SK-N-SH (cell line): ENCODE data around the gene OTOP2. TPM values are rescaled to one million over a fixed set of nuclear protein-coding genes. Genes with fewer than 3 reads are reported as not detected.

Experiments
- CTCF ChIA-PET: fragments of 300-600, 350-600 bp; formaldehyde crosslinking; extraction: SDS; loops from one replicate; lab custom pipeline; 2021; lab: Yijun Ruan, JAX
- POLR2A ChIA-PET: fragments of 350-600 bp; sonication (Branson Sonifier 250); formaldehyde crosslinking; extraction: SDS; loops from one replicate; lab custom pipeline; 2020; ENCODE audit warnings: antibody characterized with exemption, inconsistent platforms; lab: Yijun Ruan, JAX
- DNase-seq: peaks from one replicate; pipeline ENCODE4 v3.0.0; 2012
- H2AFZ ChIP-seq: fragments of 200-600 bp; sonication (generic); 2 replicates; pipeline ENCODE4 v1.8.1; 2016; ENCODE audit warnings: antibody characterized with exemption, mild to moderate bottlenecking, low read depth
- H3F3A ChIP-seq: fragments of 200-600 bp; sonication (generic); replicated peaks from 2 replicates; pipeline ENCODE3; 2016; ENCODE audit warnings: antibody characterized with exemption, mild to moderate bottlenecking; ENCODE audit not compliant: insufficient read depth
- H3K27ac ChIP-seq, 2 experiments: fragments of 200-500 bp in 1 of 2; fragments of 200-600 bp in 1 of 2; sonication (Bioruptor generic) in 1 of 2; sonication (generic), shearing (Covaris generic) in 1 of 2; 2 replicates each; pipeline versions ENCODE4 v1.5.1 to v1.6.1; 2014 to 2016; ENCODE audit warnings: low read depth in 2 of 2, inconsistent platforms in 1 of 2, low read length in 1 of 2, mild to moderate bottlenecking in 1 of 2, mixed read lengths in 1 of 2
- H3K27me3 ChIP-seq: fragments of 200-600 bp; sonication (generic), shearing (Covaris generic); 2 replicates; pipeline ENCODE4 v1.6.1; 2016; ENCODE audit warnings: mixed run types; ENCODE audit not compliant: insufficient read depth
- H3K36me3 ChIP-seq, 2 experiments: fragments of 200-500 bp in 1 of 2; fragments of 200-600 bp in 1 of 2; sonication (Bioruptor generic) in 1 of 2; sonication (generic) in 1 of 2; replicated peaks in 1 of 2; 2 replicates each; pipeline versions ENCODE3 to v1.5.1; 2014 to 2016; ENCODE audit warnings: low read length in 1 of 2, mild to moderate bottlenecking in 1 of 2; ENCODE audit not compliant: insufficient read depth in 2 of 2, control insufficient read depth in 1 of 2
- H3K4me1 ChIP-seq, 2 experiments: fragments of 200-500 bp in 1 of 2; fragments of 200-600 bp in 1 of 2; sonication (Bioruptor generic) in 1 of 2; sonication (generic), shearing (Covaris generic) in 1 of 2; 2 replicates each; pipeline versions ENCODE4 v1.5.1 to v1.6.1; 2014 to 2016; ENCODE audit warnings: low read depth in 1 of 2, low read length in 1 of 2, mixed run types in 1 of 2; ENCODE audit not compliant: insufficient read depth in 2 of 2, control insufficient read depth in 1 of 2
- H3K4me2 ChIP-seq: fragments of 200-600 bp; sonication (generic), shearing (Covaris generic); 2 replicates; pipeline ENCODE4 v1.6.1; 2017; ENCODE audit warnings: mixed run types
- H3K4me3 ChIP-seq, 2 experiments: fragments of 200-500 bp in 1 of 2; fragments of 200-600 bp in 1 of 2; sonication (Bioruptor generic) in 1 of 2; sonication (generic), shearing (Covaris generic) in 1 of 2; 2 replicates each; pipeline versions ENCODE4 v1.5.1 to v1.8.1; 2014 to 2016; ENCODE audit warnings: low read depth in 2 of 2, inconsistent platforms in 1 of 2, low read length in 1 of 2, mild to moderate bottlenecking in 1 of 2, mixed read lengths in 1 of 2, moderate library complexity in 1 of 2
- H3K79me2 ChIP-seq: fragments of 200-600 bp; sonication (generic); 2 replicates; pipeline ENCODE4 v1.8.1; 2017; ENCODE audit warnings: mild to moderate bottlenecking; ENCODE audit not compliant: insufficient read depth
- H3K9ac ChIP-seq: fragments of 200-600 bp; sonication (generic); 2 replicates; pipeline ENCODE4 v1.6.1; 2017; ENCODE audit warnings: mixed run types
- H3K9me2 ChIP-seq: fragments of 200-600 bp; sonication (generic); 2 replicates; pipeline ENCODE4 v1.6.1; 2017; ENCODE audit warnings: mixed run types
- H3K9me3 ChIP-seq: fragments of 200-600 bp; sonication (generic); 2 replicates; pipeline ENCODE4 v1.6.1; 2017; ENCODE audit warnings: mixed run types, mild to moderate bottlenecking, moderate library complexity
- H4K20me1 ChIP-seq: fragments of 200-600 bp; sonication (generic); 2 replicates; pipeline ENCODE4 v1.6.1; 2017; ENCODE audit warnings: mild to moderate bottlenecking, mixed run types; ENCODE audit not compliant: insufficient read depth
- ELF1 ChIP-seq: IDR thresholded peaks from 2 replicates; pipeline ENCODE4 v1.4.0; 2012
- GATA2 ChIP-seq: sonication (generic); formaldehyde crosslinking; IDR thresholded peaks from 2 replicates; pipeline ENCODE4 v1.5.0; 2020; ENCODE audit warnings: mild to moderate bottlenecking, missing genetic modification reagents
- JUND ChIP-seq: IDR thresholded peaks from 2 replicates; pipeline ENCODE4 v1.4.0; 2012
- MEF2A ChIP-seq: IDR thresholded peaks from 2 replicates; pipeline ENCODE4 v1.4.0; 2012; ENCODE audit warnings: low read depth, borderline replicate concordance
- MXI1 ChIP-seq: IDR thresholded peaks from 2 replicates; pipeline ENCODE4 v1.6.1; 2012; ENCODE audit warnings: mild to moderate bottlenecking, low read depth, low read length, improper control_type of control experiment
- NFIC ChIP-seq: IDR thresholded peaks from 2 replicates; pipeline ENCODE4 v1.4.0; 2012; ENCODE audit warnings: borderline replicate concordance
- NRF1 ChIP-seq: IDR thresholded peaks from 2 replicates; pipeline ENCODE4 v1.6.1; 2012; ENCODE audit warnings: low read depth, mild to moderate bottlenecking, low read length
- RAD21 ChIP-seq: IDR thresholded peaks from 2 replicates; pipeline ENCODE4 v1.6.1; 2012; ENCODE audit warnings: mild to moderate bottlenecking, low read length
- RCOR1 ChIP-seq: fragments of 150-350 bp; IDR thresholded peaks from 2 replicates; pipeline ENCODE4 v1.6.1; 2017; ENCODE audit warnings: antibody characterized with exemption, low read length
- TCF12 ChIP-seq: IDR thresholded peaks from 2 replicates; pipeline ENCODE4 v1.4.0; 2012
- TEAD4 ChIP-seq: IDR thresholded peaks from 2 replicates; pipeline ENCODE4 v1.4.0; 2012; ENCODE audit warnings: mild to moderate bottlenecking, borderline replicate concordance; ENCODE audit not compliant: insufficient read depth
- YY1 ChIP-seq: IDR thresholded peaks from 2 replicates; pipeline ENCODE4 v1.4.0; 2012; ENCODE audit warnings: low read depth, mild to moderate bottlenecking
- WGBS: methylation state at CpG from one replicate; pipeline ENCODE4 v1.1.6; 2017; ENCODE audit warnings: low lambda C conversion rate; 5-methylcytosine and 5-hydroxymethylcytosine counted together
- polyA plus RNA-seq, 3 experiments: library from polyadenylated mRNA; depleted of rRNA; stranded (reverse); fragments of >200 nt; gene quantifications; 2 replicates each; pipeline ENCODE4 v1.2.3, GENCODE V29; 2012
- TF ChIP-seq, protein P1 (sequence below): IDR thresholded peaks from 2 replicates; pipeline ENCODE4 v1.6.1; 2012; ENCODE audit warnings: mild to moderate bottlenecking, low read depth, low read length, moderate library complexity
- TF ChIP-seq, protein P2 (sequence below): IDR thresholded peaks from 2 replicates; pipeline ENCODE4 v1.4.0; 2012; ENCODE audit warnings: low read depth, borderline replicate concordance
- TF ChIP-seq, protein P3 (sequence below): fragments of 150-350 bp; IDR thresholded peaks from 2 replicates; pipeline ENCODE4 v1.6.1; 2017; ENCODE audit warnings: antibody characterized with exemption, low read length, low read depth, borderline replicate concordance
- TF ChIP-seq, protein P4 (sequence below): IDR thresholded peaks from 2 replicates; pipeline ENCODE4 v1.4.0; 2012; ENCODE audit warnings: low read depth, borderline replicate concordance
- TF ChIP-seq, protein P5 (sequence below): fragments of 150-350 bp; IDR thresholded peaks from 2 replicates; pipeline ENCODE4 v1.6.1; 2016; ENCODE audit warnings: mild to moderate bottlenecking, low read depth, low read length

The OTOP2 gene
- polyA plus RNA-seq, 1 of the 3 experiments (the other 2 are of a cell fraction) = not detected

DNA sequence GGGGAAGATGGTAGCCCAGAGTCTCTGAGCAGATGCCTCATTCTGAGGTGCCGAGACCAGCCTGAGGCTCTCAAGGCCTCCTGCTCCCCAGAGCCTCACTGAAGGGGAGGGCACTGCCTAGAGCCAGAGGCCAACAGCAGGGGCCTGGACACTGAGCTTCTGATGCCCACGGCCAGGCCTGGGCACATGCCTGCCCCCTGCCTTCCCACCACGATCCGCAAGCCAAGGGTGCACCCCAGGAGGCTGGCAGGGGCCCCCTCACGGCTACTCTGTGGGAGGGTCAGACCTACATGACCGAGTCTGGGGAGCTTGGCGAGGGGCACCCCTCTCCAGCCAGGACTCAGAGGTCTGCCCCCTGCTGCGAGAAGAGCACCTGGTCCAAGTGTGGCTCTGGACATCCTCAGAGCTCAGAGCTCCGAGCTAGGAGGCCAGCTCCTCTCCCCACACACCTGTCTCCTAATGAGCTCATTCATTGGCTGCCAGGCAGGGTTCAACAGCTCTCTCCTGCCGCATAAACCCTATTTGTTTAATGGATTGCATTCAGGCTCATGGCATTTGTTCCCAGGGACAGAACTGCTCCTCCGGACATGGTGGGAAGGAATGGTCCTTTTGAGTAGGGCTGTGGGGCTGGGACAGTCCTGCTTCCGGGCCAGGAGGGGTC is 25.5 kb downstream of the OTOP2 start:
- H3K79me2 ChIP-seq = no peaks in the 10 kb centered on the region
- WGBS = 41% methylated on average over 6 of the region's 12 CpGs
- no peaks in the 10 kb centered on the region for H3K36me3 ChIP-seq
- H3K27ac ChIP-seq = no peak overlapping the region
- no peaks in the 10 kb centered on the region for H3K9me2 ChIP-seq
- peaks cover 59% of the 10 kb centered on the region for H3K27me3 ChIP-seq
- no peak overlapping the region for H2AFZ ChIP-seq
- no peaks in the 10 kb centered on the region for H3K4me1 ChIP-seq
- H3K9ac ChIP-seq = no peak overlapping the region
- POLR2A ChIA-PET = interaction anchor here (1.2 to 2.5 kb wide), 3 partner anchors 8 to 13 kb away, joined by 3 to 5 read pairs (median 5); no protein-coding TSS in a partner anchor
- no peak for DNase-seq
- no peaks in the 10 kb centered on the region for H3F3A ChIP-seq
- TF ChIP-seq ELF1 = no peak
- TF ChIP-seq, protein P1, sequence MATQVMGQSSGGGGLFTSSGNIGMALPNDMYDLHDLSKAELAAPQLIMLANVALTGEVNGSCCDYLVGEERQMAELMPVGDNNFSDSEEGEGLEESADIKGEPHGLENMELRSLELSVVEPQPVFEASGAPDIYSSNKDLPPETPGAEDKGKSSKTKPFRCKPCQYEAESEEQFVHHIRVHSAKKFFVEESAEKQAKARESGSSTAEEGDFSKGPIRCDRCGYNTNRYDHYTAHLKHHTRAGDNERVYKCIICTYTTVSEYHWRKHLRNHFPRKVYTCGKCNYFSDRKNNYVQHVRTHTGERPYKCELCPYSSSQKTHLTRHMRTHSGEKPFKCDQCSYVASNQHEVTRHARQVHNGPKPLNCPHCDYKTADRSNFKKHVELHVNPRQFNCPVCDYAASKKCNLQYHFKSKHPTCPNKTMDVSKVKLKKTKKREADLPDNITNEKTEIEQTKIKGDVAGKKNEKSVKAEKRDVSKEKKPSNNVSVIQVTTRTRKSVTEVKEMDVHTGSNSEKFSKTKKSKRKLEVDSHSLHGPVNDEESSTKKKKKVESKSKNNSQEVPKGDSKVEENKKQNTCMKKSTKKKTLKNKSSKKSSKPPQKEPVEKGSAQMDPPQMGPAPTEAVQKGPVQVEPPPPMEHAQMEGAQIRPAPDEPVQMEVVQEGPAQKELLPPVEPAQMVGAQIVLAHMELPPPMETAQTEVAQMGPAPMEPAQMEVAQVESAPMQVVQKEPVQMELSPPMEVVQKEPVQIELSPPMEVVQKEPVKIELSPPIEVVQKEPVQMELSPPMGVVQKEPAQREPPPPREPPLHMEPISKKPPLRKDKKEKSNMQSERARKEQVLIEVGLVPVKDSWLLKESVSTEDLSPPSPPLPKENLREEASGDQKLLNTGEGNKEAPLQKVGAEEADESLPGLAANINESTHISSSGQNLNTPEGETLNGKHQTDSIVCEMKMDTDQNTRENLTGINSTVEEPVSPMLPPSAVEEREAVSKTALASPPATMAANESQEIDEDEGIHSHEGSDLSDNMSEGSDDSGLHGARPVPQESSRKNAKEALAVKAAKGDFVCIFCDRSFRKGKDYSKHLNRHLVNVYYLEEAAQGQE = no peak
- TF ChIP-seq, protein P2, sequence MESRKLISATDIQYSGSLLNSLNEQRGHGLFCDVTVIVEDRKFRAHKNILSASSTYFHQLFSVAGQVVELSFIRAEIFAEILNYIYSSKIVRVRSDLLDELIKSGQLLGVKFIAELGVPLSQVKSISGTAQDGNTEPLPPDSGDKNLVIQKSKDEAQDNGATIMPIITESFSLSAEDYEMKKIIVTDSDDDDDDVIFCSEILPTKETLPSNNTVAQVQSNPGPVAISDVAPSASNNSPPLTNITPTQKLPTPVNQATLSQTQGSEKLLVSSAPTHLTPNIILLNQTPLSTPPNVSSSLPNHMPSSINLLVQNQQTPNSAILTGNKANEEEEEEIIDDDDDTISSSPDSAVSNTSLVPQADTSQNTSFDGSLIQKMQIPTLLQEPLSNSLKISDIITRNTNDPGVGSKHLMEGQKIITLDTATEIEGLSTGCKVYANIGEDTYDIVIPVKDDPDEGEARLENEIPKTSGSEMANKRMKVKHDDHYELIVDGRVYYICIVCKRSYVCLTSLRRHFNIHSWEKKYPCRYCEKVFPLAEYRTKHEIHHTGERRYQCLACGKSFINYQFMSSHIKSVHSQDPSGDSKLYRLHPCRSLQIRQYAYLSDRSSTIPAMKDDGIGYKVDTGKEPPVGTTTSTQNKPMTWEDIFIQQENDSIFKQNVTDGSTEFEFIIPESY = no peak
- TF ChIP-seq, protein P3, sequence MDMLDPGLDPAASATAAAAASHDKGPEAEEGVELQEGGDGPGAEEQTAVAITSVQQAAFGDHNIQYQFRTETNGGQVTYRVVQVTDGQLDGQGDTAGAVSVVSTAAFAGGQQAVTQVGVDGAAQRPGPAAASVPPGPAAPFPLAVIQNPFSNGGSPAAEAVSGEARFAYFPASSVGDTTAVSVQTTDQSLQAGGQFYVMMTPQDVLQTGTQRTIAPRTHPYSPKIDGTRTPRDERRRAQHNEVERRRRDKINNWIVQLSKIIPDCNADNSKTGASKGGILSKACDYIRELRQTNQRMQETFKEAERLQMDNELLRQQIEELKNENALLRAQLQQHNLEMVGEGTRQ = no peak
- TF ChIP-seq GATA2 (CRISPR knock-in tag) = no peak
- no peak for TF ChIP-seq MEF2A
- TF ChIP-seq, protein P4, sequence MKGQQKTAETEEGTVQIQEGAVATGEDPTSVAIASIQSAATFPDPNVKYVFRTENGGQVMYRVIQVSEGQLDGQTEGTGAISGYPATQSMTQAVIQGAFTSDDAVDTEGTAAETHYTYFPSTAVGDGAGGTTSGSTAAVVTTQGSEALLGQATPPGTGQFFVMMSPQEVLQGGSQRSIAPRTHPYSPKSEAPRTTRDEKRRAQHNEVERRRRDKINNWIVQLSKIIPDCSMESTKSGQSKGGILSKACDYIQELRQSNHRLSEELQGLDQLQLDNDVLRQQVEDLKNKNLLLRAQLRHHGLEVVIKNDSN = no peak
- TF ChIP-seq, protein P5, sequence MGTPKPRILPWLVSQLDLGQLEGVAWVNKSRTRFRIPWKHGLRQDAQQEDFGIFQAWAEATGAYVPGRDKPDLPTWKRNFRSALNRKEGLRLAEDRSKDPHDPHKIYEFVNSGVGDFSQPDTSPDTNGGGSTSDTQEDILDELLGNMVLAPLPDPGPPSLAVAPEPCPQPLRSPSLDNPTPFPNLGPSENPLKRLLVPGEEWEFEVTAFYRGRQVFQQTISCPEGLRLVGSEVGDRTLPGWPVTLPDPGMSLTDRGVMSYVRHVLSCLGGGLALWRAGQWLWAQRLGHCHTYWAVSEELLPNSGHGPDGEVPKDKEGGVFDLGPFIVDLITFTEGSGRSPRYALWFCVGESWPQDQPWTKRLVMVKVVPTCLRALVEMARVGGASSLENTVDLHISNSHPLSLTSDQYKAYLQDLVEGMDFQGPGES = no peak
- no peak for TF ChIP-seq NRF1
- TF ChIP-seq RCOR1 = no peak
- no peak for TF ChIP-seq YY1
- TF ChIP-seq RAD21 = no peak
- TF ChIP-seq NFIC = no peak
- no peak for TF ChIP-seq TEAD4
- no peak for TF ChIP-seq MXI1
- no peak for TF ChIP-seq TCF12
- TF ChIP-seq JUND = no peak
- TF ChIP-seq, all 33 proteins: peak for 0
- H3K4me2 ChIP-seq = no peak overlapping the region
- H4K20me1 ChIP-seq = no peaks in the 10 kb centered on the region
- no peak overlapping the region for H3K4me3 ChIP-seq
- CTCF ChIA-PET = interaction anchor here (0.6 to 10.7 kb wide), 7 partner anchors 8 to 293 kb away, joined by 3 to 104 read pairs (median 4); partner anchors contain the start of genes OTOP2 and USH1G
- no peaks in the 10 kb centered on the region for H3K9me3 ChIP-seq
